HG03439 (cell line): Measurements from ENCODE around the gene NR2F6.
"Not testable (repeated sequence)": the region's sequence is repeated elsewhere in the genome, so short reads cannot be mapped to it uniquely, and the experiment has no call there.

Experiments used
- ATAC-seq: cut with Tn5 transposase; IDR thresholded peaks from one replicate; pipeline ENCODE4 v1.9.1; 2021; ENCODE audit warnings: mild to moderate bottlenecking, moderate library complexity; ENCODE audit not compliant: unreplicated experiment

The NR2F6 gene

DNA sequence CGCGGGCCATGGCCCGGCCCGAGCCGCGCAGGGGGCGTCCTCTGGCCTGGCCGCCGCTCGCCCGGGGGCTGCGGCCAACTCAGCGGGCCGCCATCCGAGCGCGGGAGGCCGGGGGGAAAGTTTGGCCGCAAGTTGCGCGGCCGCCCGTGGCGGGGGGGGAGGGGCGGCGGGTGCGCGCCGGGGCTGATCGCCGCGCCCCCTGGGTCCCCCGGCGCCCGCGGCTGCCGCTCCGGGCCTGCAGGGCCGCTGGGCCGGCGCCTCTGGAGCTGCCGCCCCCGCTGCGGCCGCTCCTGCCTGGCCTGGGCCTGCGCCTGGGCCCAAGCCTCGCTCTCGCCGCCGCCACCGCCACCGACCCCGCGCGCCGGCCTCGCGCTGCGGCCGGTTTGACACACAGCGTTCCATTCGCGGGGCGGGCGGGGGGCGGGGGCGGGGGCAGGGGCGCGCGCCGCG, at the start of gene NR2F6:
Gene NR2F6 (minus strand): TSS at position 385 of the 450 bp plus-strand sequence. CDS start 699 bp downstream, outside the sequence.
- ATAC-seq: no peak

DNA sequence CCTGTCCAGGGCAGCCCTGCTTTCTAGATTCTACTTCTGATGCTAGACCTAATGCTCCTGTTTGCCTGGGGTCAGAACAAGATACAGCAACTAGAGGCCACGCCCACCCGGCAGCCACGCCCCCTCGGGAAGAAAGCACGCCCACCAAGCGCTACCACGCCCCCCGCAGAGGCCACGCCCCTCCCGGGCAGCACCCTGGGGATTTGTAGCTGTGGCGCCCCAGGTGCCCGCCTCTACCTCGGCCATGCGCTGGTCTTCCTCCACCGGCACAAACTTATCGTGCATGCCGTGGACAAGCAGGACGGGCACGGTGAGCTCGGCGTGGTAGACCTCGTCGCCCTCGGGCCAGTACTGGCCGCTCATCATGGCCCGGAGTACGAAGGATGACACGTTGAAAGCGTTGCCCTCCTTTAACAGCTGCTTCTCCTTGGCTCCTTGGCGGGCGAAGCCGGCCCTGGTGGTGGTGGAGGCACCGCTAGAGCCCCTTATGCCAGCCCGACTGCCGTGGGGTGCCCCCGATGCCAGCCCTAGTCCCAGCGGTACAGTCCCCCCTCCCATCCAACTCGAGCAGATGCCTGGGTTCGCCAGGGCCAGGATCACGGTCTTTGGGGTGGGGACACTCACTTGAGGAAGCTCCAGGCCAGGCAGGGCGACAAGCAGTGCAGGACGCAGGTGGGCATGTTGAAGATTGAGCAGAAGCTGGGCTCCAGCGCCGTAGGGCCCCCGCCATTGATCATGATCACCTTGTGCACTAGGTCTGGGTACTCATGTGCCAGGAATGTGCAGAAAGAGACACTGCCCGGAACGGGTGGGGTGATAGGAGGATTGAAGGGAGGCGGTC, 48.6 kb upstream of the NR2F6 start:
- no peak for ATAC-seq

DNA sequence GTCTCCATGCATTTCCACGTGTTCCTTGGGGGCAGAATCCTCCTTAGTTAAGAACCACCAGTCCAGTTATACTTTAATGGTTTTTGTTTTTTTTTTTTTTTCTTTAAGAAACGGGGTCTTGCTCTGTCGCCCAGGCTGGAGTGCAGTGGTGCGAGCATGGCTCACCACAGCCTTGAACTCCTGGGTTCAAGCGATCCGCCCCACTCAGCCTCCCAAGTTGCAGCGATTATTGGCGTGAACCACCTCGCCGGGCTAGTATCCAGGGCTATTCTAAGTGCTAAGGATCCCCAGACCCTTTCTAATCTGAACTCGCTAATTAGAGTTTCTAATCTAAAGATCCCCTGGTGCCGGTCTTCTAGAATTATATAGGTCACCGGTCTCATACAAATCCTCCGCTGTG, 47.9 kb upstream of the NR2F6 start:
- ATAC-seq: no peak

DNA sequence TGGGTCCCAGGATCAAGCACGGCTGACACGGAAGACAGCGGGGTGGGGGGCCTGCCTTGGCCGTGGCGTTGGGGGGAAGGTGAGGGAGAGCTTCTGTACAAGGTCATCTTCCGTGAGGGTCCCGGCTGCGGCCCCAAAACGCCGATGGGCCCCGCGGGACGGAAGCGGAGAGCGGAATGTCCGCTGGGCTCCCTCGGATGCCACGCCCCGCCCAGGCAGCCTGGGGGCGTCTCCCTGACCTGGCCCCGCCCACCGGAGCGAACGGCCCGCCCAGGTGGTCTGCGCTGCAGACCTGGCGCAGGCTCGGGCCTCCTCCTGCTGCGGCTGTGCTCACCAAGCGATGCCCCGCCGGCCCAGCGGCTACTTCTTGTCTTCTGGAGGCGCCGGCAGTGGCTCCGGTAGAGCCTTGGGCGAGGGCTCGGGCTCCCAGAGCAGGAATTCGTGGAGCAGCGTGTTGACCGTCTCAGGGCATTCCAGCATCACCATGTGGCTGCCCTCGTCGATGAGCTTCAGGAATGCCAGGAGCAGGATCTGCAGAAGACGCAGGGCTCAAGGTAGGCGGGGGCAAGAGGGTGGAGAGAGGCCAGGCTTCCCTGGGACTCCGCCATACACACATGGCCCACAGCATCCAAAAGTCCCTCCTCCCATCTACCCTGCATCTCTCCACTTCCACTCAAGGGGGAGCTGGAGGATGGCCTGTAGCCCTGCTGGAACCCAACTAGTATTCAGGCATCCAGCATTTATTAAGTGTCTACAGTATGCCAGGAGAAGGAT, 46.8 kb upstream of the NR2F6 start:
- peak; percentile 55 for ATAC-seq

DNA sequence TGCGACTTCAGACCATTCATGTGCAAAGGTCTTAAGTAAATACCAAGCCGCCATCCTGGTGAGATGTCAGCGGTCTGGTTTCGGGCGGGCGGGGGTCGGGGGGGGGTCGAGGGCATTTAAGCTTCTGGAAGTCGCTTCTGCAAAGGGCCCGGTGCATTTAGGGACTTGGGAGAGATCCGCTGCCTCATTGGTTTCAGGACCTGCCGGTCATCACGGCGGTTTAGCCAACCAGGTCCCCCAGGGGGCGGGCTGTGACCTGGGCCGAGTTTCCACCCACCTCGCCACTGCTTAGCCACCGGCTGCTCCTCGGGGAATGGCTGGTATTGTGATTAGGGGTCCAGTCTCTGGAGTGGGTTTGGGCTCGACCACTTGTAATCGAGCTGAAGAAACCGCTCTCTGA, 43.8 kb upstream of the NR2F6 start:
- no peak for ATAC-seq

GRCh38 chr19:17286752-17287151, 41.0 kb upstream of the NR2F6 start:
- ATAC-seq: no peak

- ATAC-seq: no peak
Observed at GRCh38 chr19:17286263-17286662, 40.5 kb upstream of the NR2F6 start.

DNA sequence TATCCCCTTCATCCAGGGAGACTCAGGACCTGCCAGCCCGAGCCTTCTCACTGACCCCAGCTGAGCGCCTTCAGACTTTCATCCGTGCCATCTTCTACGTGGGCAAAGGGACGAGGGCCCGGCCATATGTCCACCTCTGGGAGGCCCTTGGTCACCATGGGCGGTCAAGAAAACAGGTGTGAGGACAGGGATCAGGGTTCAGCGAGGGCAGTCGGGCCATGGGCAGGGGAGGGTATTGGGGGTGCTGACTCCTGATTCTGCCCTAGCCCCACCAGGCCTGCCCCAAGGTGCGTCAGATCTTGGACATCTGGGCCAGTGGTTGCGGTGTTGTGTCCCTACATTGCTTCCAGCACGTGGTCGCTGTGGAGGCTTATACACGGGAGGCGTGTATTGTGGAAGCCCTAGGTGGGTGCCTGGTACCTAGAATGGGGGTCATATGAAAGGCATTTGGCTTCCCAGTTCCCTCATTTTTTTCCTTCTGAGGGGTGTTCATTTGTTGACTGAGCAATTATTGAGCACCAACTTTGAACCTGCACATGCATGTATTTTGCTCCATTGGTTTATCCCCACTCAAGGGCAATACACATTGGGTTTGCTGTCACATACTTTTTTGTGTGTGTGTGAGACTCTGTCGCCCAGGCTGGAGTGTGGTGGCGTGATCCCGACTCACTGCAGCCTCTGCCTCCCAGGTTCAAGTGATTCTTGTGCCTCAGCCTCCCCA, 39.9 kb upstream of the NR2F6 start:
- no peak for ATAC-seq

- no peak for ATAC-seq
Observed at GRCh38 chr19:17283504-17283996, 37.8 kb upstream of the NR2F6 start.

DNA sequence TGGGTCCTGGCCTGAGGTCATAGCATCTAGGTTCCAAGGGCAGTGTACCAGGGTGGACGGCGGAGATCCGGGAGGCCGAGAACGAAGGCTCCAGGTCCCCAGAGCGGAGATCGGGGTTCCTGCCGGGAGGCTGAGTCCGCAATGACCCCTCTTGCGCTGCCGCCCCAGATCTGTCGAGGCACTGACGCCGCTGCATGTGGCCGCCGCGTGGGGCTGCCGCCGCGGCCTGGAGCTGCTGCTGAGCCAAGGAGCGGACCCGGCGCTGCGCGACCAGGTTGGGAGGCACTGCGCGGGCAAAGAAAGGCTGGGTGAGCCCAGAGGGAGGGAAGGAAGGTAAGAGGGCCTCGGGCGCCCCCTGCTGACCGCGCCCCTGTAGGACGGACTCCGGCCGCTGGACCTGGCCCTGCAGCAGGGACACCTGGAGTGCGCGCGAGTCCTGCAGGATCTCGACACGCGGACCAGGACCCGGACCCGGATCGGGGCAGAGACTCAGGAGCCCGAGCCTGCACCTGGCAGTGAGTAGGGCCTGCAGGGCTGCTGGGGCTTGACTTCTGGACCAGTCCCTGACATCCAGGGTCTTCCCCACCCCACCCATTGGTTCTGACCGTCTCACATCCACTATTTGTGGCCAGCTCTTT, 36.9 kb upstream of the NR2F6 start:
- ATAC-seq: peak; percentile 56

- no peak for ATAC-seq
Observed at GRCh38 chr19:17281391-17282304, 35.9 kb upstream of the NR2F6 start, which contains the start of gene ANKLE1. ANKLE1 (plus strand) TSS chr19:17281901; CDS start chr19:17281921, 20 bp downstream.

- no peak for ATAC-seq
Observed at GRCh38 chr19:17279436-17279835, 33.7 kb upstream of the NR2F6 start.

DNA sequence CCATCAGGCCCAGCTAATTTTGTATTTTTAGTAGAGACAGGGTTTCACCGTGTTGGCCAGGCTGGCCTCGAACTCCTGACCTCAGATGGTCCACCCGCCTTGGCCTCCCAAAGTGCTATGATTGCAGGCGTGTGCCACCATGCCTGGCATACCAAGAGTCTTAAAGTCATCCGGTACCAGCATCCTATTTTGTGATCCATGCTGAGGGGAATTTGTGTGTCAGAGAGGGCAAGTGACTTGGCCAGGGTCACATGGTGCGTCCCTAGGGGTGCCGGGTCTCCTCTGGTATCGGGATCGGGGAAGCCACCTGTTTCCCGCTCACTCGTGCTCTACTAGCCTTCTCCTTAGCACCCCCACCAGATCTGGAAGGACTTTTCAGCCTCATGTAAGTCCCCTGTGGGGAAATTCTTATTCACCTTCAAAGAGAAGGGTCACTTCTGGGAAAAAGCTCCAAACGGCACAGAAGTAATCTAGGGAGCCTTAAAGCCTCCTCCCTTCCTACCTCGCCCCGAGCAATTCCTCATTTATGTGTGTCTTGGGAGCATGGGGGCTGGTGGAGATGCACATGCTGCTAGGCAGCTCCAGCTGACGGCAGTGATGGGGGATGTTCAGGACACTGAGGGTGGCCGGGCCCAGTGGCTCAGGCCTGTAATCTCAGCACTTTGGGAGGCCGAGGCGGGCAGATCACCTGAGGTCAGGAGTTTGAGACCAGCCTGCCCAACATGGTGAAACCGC, 29.9 kb upstream of the NR2F6 start:
- no peak for ATAC-seq

DNA sequence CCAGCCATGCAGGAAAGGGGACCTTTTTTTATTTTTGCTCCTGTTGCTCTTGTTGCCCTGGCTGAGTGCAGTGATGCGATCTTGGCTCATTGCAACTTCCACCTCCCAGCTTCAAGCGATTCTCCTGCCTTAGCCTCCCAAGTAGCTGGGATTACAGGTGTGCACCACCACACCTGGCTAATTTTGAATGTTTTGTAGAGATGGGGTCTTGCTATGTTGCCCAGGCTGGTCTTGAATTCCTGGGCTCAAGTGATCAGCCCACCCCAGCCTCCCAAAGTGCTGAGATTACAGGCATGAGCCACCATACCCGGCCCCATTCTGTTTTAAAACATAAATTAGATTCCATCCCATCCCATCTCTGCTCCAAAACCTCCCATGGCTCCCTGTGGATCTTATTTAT, 29.2 kb upstream of the NR2F6 start:
- ATAC-seq: not testable (repeated sequence)

- no peak for ATAC-seq
Observed at GRCh38 chr19:17268754-17269153, 23.0 kb upstream of the NR2F6 start.

DNA sequence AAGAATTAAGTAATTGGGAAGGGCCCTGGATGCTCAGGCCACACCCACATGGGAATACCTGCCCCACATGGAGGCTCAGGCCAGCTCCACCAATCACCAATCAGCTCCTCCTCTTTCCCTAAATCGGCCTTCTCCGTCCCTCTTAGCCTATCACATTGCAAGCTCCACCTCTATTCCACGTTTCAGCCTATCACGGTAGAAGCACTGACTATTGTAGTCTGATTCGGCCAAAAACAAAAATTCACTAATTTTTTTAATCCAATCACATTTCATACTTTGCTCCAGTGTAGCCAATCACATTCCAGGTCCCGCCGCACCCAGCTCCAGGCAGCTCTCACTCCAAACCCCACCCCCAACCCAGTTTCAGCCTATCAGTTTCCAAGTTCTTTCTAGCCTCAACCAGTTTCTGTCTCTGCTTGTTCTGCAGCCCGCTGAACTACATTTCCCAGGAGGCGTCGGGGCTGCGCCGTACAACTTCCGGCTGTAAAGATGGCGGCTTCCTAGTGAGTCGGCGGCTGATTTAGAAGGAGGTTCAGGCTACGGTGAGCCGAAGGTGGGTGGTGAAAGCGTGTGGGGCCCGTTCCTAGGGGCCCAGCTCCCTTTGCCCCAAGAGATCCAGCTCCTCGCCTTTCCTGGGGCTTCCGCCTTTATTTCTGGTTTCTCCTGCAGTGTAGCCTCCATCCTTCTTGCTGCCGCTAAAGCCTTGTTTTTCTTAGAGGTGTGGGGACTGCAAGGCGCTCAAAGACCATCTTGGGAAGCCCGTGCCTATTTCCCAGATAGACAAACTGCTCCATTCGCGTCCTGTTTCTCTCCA, 21.5 kb upstream of the NR2F6 start, which contains the start of gene BABAM1:
Gene BABAM1 (plus strand): TSS at position 469 of the 814 bp plus-strand sequence. CDS start 1,364 bp downstream, outside the sequence.
- peak; percentile 92 for ATAC-seq

DNA sequence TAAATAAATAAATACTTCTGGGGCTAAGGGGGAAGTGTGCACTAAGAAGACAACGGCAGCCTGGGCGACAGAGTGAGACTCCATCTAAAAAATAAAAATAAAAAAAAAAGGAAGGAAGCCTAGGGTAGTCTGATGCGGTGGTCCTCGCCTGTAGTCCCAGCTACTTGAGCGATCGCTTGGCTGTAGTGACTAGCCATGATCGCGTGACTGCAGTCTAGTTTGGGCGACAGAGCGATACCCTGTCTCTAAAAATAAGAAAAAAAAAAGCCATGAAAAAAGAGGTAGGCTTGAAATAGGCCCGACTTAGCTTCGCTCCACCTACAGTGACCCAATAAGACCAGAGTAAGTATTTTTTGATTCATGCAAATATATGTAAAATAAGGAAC, 20.9 kb upstream of the NR2F6 start:
- ATAC-seq: no peak

DNA sequence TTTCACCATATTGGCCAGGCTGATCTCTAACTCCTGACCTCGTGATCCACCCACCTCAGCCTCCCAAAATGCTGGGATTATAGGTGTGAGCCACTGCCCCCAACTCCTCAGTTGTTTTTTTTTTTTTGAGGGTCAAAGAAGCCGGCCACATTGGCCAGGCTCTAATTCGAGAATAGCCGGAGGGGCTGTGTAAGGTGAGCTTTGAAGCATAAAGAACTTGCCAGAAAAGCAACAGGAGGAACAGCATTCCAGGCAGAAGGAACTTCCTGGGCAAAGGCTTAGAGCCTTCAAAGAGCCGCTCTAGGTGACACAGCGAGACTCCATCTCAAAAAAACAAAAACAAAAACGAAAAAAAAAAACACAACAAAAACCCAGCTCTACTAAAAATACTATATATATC, 20.3 kb upstream of the NR2F6 start:
- ATAC-seq: no peak
